ENCODE data around the gene ENTPD6.

DNA sequence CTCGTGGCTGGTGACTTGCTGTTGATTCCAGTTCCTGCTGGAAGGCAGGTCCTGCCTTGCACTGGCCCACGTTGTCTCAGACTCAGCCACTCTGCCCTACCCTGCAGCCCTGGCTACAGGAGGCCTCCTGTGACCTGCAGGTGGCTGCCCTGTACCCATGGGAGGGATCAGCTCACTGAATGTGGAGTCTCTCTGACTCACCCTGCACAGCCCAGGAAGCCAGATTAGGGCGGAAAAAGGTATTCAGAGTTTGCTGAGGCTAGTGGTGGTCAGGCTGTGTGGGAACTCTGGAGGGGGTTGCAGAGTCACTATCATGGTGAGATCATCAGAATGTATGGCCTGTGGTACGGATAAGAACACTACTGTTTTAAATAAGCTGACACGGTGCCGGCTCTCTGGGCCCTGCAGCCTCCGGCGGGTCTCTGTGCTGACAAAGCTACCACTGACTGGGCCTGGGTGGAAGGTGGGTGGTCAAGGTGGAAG is 27.7 kb downstream of the ENTPD6 start:
- TF ChIP-seq, protein P1, sequence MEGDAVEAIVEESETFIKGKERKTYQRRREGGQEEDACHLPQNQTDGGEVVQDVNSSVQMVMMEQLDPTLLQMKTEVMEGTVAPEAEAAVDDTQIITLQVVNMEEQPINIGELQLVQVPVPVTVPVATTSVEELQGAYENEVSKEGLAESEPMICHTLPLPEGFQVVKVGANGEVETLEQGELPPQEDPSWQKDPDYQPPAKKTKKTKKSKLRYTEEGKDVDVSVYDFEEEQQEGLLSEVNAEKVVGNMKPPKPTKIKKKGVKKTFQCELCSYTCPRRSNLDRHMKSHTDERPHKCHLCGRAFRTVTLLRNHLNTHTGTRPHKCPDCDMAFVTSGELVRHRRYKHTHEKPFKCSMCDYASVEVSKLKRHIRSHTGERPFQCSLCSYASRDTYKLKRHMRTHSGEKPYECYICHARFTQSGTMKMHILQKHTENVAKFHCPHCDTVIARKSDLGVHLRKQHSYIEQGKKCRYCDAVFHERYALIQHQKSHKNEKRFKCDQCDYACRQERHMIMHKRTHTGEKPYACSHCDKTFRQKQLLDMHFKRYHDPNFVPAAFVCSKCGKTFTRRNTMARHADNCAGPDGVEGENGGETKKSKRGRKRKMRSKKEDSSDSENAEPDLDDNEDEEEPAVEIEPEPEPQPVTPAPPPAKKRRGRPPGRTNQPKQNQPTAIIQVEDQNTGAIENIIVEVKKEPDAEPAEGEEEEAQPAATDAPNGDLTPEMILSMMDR (IDR thresholded peaks at IDR 0.05), result no peak
- TF ChIP-seq POLR2AphosphoS5 (IDR thresholded peaks at IDR 0.05), result no peak

Measured in breast epithelium (tissue), 3 donors.